WTC11 (cell line): ENCODE data around the gene INPP5A.

Experiments
- CREB1 ChIP-seq: sonication (generic); formaldehyde crosslinking; IDR thresholded peaks from 2 replicates; pipeline ENCODE4 v1.8.0; 2023; ENCODE audit warnings: mild to moderate bottlenecking, missing genetic modification reagents
- MAX ChIP-seq: sonication (generic); formaldehyde crosslinking; IDR thresholded peaks from 2 replicates; pipeline ENCODE4 v1.8.0; 2022; ENCODE audit warnings: mild to moderate bottlenecking, missing genetic modification reagents
- ZNF671 ChIP-seq: fragments of 250-450 bp; sonication (Bioruptor Pico); IDR thresholded peaks from 2 replicates; pipeline ENCODE4 v1.8.0; 2021; ENCODE audit warnings: mild to moderate bottlenecking
- TF ChIP-seq, protein P1 (sequence below): fragments of 200-600 bp; IDR thresholded peaks from 2 replicates; pipeline ENCODE4 v1.8.0; 2022; ENCODE audit warnings: antibody characterized with exemption

GRCh38 chr10:132630156-132630555 lies 92.6 kb downstream of the INPP5A start:
- TF ChIP-seq CREB1 (CRISPR knock-in tag) (no peak), ZNF671 (no peak), MAX (CRISPR knock-in tag) (no peak)
- TF ChIP-seq, protein P1, sequence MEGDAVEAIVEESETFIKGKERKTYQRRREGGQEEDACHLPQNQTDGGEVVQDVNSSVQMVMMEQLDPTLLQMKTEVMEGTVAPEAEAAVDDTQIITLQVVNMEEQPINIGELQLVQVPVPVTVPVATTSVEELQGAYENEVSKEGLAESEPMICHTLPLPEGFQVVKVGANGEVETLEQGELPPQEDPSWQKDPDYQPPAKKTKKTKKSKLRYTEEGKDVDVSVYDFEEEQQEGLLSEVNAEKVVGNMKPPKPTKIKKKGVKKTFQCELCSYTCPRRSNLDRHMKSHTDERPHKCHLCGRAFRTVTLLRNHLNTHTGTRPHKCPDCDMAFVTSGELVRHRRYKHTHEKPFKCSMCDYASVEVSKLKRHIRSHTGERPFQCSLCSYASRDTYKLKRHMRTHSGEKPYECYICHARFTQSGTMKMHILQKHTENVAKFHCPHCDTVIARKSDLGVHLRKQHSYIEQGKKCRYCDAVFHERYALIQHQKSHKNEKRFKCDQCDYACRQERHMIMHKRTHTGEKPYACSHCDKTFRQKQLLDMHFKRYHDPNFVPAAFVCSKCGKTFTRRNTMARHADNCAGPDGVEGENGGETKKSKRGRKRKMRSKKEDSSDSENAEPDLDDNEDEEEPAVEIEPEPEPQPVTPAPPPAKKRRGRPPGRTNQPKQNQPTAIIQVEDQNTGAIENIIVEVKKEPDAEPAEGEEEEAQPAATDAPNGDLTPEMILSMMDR: no peak
